ENCODE measurements around the gene SLC25A21.

SLC25A21 gene

DNA sequence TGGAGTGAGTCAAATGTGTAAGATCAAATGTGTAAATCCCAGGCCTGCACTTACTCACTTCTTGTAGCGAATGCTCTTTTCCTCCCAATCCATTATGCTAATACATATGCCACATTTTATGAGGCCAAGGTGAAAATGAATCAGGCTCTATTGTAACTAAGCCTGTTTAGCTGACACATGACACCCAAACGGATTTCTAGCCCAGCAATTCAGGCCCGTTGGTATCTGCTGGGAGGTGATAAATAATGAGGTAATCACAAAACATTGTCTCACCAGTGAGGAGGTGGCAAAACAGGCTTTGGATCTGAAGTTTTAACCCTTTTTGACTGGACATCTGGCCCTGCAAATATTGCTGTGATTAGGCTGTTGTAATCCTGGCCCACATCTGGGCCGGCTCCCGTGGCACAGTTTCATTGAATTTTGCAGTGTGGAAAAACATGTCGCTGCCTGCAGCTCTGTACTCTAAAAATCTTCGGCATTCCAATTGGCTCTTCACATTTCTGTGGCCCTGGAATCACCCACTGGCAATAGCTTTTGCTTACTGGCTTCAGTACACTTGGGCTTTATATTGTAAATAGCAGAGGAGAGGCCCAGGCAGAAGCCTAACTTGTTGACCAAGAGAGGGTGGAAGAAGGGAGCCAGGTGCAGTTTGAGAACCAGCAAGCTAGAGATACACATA lies 404.7 kb downstream of the SLC25A21 start (continued):
- TF ChIP-seq, protein P1, sequence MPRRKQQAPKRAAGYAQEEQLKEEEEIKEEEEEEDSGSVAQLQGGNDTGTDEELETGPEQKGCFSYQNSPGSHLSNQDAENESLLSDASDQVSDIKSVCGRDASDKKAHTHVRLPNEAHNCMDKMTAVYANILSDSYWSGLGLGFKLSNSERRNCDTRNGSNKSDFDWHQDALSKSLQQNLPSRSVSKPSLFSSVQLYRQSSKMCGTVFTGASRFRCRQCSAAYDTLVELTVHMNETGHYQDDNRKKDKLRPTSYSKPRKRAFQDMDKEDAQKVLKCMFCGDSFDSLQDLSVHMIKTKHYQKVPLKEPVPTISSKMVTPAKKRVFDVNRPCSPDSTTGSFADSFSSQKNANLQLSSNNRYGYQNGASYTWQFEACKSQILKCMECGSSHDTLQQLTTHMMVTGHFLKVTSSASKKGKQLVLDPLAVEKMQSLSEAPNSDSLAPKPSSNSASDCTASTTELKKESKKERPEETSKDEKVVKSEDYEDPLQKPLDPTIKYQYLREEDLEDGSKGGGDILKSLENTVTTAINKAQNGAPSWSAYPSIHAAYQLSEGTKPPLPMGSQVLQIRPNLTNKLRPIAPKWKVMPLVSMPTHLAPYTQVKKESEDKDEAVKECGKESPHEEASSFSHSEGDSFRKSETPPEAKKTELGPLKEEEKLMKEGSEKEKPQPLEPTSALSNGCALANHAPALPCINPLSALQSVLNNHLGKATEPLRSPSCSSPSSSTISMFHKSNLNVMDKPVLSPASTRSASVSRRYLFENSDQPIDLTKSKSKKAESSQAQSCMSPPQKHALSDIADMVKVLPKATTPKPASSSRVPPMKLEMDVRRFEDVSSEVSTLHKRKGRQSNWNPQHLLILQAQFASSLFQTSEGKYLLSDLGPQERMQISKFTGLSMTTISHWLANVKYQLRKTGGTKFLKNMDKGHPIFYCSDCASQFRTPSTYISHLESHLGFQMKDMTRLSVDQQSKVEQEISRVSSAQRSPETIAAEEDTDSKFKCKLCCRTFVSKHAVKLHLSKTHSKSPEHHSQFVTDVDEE (CRISPR knock-in tag; IDR thresholded peaks at IDR 0.05), result no peak
- no peak for TF ChIP-seq ZFP30 (CRISPR knock-in tag; IDR thresholded peaks at IDR 0.05)

DNA sequence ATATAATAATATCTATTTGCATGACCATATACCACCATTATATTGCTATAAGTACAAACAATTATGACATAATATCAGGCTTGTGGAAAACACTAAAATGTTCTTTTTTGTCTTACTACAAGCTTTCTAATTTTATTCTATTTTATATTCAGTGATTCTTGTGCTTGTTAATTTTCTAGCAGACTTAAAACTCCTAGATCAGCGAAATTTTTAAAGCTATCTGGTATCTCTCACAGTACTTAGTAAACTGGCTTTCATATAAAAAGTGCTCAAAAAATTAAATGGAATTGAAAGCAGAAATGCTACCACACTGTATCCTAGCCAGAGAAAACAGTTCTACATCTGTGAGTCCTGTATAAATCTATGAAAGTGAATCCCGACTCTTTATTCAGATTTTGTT lies 405.4 kb downstream of the SLC25A21 start:
- ATAC-seq, result no peak
- no peak for TF ChIP-seq PPARA (CRISPR knock-in tag; IDR thresholded peaks at IDR 0.05; ENCODE audit: borderline replicate concordance)
- TF ChIP-seq ZNF565 (CRISPR knock-in tag; conservative IDR thresholded peaks at IDR 0.05; ENCODE audit: low read depth), result no peak
- no peak for TF ChIP-seq ZNF70 (CRISPR knock-in tag; IDR thresholded peaks at IDR 0.05)
- TF ChIP-seq, protein P2, sequence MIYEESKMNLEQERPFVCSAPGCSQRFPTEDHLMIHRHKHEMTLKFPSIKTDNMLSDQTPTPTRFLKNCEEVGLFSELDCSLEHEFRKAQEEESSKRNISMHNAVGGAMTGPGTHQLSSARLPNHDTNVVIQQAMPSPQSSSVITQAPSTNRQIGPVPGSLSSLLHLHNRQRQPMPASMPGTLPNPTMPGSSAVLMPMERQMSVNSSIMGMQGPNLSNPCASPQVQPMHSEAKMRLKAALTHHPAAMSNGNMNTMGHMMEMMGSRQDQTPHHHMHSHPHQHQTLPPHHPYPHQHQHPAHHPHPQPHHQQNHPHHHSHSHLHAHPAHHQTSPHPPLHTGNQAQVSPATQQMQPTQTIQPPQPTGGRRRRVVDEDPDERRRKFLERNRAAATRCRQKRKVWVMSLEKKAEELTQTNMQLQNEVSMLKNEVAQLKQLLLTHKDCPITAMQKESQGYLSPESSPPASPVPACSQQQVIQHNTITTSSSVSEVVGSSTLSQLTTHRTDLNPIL (CRISPR knock-in tag; IDR thresholded peaks at IDR 0.05; ENCODE audit: low read depth), result no peak
- TF ChIP-seq, protein P3, sequence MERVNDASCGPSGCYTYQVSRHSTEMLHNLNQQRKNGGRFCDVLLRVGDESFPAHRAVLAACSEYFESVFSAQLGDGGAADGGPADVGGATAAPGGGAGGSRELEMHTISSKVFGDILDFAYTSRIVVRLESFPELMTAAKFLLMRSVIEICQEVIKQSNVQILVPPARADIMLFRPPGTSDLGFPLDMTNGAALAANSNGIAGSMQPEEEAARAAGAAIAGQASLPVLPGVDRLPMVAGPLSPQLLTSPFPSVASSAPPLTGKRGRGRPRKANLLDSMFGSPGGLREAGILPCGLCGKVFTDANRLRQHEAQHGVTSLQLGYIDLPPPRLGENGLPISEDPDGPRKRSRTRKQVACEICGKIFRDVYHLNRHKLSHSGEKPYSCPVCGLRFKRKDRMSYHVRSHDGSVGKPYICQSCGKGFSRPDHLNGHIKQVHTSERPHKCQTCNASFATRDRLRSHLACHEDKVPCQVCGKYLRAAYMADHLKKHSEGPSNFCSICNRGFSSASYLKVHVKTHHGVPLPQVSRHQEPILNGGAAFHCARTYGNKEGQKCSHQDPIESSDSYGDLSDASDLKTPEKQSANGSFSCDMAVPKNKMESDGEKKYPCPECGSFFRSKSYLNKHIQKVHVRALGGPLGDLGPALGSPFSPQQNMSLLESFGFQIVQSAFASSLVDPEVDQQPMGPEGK (CRISPR knock-in tag; IDR thresholded peaks at IDR 0.05; ENCODE audit: borderline replicate concordance), result no peak
- TF ChIP-seq, protein P1 (CRISPR knock-in tag; IDR thresholded peaks at IDR 0.05), result no peak
- no peak for TF ChIP-seq ESRRG (CRISPR knock-in tag; IDR thresholded peaks at IDR 0.05)
- no peak for TF ChIP-seq ZFP3 (CRISPR knock-in tag; IDR thresholded peaks at IDR 0.05)
- TF ChIP-seq ZNF8 (CRISPR knock-in tag; IDR thresholded peaks at IDR 0.05), result no peak
- no peak for TF ChIP-seq GLIS3 (CRISPR knock-in tag; IDR thresholded peaks at IDR 0.05)

DNA sequence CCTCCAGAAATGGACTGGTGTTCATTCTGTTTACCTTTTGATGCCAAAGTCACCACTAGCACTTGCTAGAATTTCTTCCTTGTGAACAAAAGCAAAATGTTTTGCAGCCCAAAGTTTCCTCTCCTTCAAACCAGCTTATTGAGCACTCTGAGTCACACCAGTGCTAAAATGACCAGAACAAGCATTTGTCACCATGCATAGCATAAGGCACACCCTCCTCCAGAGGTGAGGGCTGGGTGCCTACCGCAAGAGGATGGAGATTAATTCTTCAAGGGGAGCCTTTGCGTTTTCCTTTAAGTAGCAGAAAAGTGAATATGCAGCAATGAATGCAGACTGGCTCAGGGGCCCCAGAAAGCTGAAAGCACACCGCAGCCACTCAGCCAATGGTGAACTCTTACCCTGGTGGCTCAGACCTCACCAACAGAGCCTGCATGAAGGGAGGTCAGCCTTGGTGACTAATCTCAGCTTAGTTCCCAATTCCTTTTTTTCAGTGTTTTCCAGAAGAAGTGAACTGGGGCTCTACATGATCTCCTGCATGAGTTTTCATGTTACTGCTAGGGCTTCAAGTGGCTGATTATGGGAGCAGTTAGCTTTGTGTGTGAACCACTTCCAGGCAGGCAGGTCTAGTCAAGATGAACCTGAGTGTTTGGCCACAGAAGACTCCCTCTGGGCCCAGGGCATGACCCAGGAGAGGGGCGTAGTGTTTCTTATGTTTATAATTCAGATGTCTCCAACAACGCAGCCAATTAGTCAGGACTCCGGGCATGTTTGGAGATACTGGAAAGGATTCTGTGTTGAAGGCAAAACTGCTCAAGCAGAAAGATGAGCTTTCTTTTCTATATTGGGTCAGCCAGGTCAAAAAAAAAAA lies 414.4 kb downstream of the SLC25A21 start:
- TF ChIP-seq ZFP30 (CRISPR knock-in tag; IDR thresholded peaks at IDR 0.05) (no peak), ZFP3 (CRISPR knock-in tag; IDR thresholded peaks at IDR 0.05) (no peak), ESRRG (CRISPR knock-in tag; IDR thresholded peaks at IDR 0.05) (no peak), CSDC2 (CRISPR knock-in tag; IDR thresholded peaks at IDR 0.05) (no peak), TCF4 (CRISPR knock-in tag; IDR thresholded peaks at IDR 0.05; ENCODE audit: borderline replicate concordance) (no peak), OSR1 (CRISPR knock-in tag; IDR thresholded peaks at IDR 0.05) (no peak), ZNF565 (CRISPR knock-in tag; conservative IDR thresholded peaks at IDR 0.05; ENCODE audit: low read depth) (no peak), ARNTL (CRISPR knock-in tag; IDR thresholded peaks at IDR 0.05; ENCODE audit: borderline replicate concordance, low read depth) (no peak), ZC3H10 (CRISPR knock-in tag; IDR thresholded peaks at IDR 0.05) (no peak), RARB (CRISPR knock-in tag; IDR thresholded peaks at IDR 0.05) (no peak)
- TF ChIP-seq, protein P2 (CRISPR knock-in tag; IDR thresholded peaks at IDR 0.05; ENCODE audit: low read depth), result no peak
- TF ChIP-seq, protein P4, sequence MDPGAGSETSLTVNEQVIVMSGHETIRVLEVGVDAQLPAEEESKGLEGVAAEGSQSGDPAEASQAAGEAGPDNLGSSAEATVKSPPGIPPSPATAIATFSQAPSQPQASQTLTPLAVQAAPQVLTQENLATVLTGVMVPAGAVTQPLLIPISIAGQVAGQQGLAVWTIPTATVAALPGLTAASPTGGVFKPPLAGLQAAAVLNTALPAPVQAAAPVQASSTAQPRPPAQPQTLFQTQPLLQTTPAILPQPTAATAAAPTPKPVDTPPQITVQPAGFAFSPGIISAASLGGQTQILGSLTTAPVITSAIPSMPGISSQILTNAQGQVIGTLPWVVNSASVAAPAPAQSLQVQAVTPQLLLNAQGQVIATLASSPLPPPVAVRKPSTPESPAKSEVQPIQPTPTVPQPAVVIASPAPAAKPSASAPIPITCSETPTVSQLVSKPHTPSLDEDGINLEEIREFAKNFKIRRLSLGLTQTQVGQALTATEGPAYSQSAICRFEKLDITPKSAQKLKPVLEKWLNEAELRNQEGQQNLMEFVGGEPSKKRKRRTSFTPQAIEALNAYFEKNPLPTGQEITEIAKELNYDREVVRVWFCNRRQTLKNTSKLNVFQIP (CRISPR knock-in tag; IDR thresholded peaks at IDR 0.05; ENCODE audit: borderline replicate concordance, low read depth), result no peak
- TF ChIP-seq, protein P3 (CRISPR knock-in tag; IDR thresholded peaks at IDR 0.05; ENCODE audit: borderline replicate concordance), result no peak
- TF ChIP-seq, protein P5, sequence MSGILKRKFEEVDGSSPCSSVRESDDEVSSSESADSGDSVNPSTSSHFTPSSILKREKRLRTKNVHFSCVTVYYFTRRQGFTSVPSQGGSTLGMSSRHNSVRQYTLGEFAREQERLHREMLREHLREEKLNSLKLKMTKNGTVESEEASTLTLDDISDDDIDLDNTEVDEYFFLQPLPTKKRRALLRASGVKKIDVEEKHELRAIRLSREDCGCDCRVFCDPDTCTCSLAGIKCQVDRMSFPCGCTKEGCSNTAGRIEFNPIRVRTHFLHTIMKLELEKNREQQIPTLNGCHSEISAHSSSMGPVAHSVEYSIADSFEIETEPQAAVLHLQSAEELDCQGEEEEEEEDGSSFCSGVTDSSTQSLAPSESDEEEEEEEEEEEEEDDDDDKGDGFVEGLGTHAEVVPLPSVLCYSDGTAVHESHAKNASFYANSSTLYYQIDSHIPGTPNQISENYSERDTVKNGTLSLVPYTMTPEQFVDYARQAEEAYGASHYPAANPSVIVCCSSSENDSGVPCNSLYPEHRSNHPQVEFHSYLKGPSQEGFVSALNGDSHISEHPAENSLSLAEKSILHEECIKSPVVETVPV (CRISPR knock-in tag; IDR thresholded peaks at IDR 0.05), result no peak
- ATAC-seq, result no peak
